HG03469 (cell line): ENCODE measurements around the gene ARRDC4.

ENCODE experiments used
- ATAC-seq: cut with Tn5 transposase; IDR thresholded peaks from one replicate; pipeline ENCODE4 v1.9.1; 2021; ENCODE audit warnings: mild to moderate bottlenecking, moderate library complexity, moderate number of reproducible peaks; ENCODE audit not compliant: unreplicated experiment

Gene ARRDC4

GRCh38 chr15:97995881-97996603, 35.5 kb downstream of the ARRDC4 start:
- no peak for ATAC-seq

GRCh38 chr15:97998307-97999071, 38.0 kb downstream of the ARRDC4 start:
- no peak for ATAC-seq

GRCh38 chr15:98000249-98001203, 40.0 kb downstream of the ARRDC4 start:
- ATAC-seq, result no peak

- no peak for ATAC-seq
Measured at GRCh38 chr15:98001663-98002194, 41.2 kb downstream of the ARRDC4 start.

GRCh38 chr15:98002419-98002818, 41.9 kb downstream of the ARRDC4 start:
- no peak for ATAC-seq

GRCh38 chr15:98002866-98003265, 42.4 kb downstream of the ARRDC4 start:
- no peak for ATAC-seq

GRCh38 chr15:98003518-98003917, 43.0 kb downstream of the ARRDC4 start:
- no peak for ATAC-seq

- ATAC-seq, result no peak
Measured at GRCh38 chr15:98003996-98004395, 43.5 kb downstream of the ARRDC4 start.

GRCh38 chr15:98005659-98006058, 45.2 kb downstream of the ARRDC4 start:
- ATAC-seq, result no peak

GRCh38 chr15:98009169-98009568, 48.7 kb downstream of the ARRDC4 start:
- no peak for ATAC-seq

GRCh38 chr15:98009971-98010370, 49.5 kb downstream of the ARRDC4 start:
- ATAC-seq, result no peak

- ATAC-seq, result no peak
Measured at GRCh38 chr15:98012354-98012753, 51.9 kb downstream of the ARRDC4 start.

- no peak for ATAC-seq
Measured at GRCh38 chr15:98013631-98014030, 53.1 kb downstream of the ARRDC4 start.

GRCh38 chr15:98017150-98017964, 56.9 kb downstream of the ARRDC4 start:
- ATAC-seq, result no peak

- no peak for ATAC-seq
Measured at GRCh38 chr15:98018761-98019351, 58.4 kb downstream of the ARRDC4 start.
